ENCODE results near the gene SZT2. TPM values are rescaled to one million over a fixed set of nuclear protein-coding genes. Genes with fewer than 3 reads are reported as not detected.

SZT2 gene
- total RNA-seq, 1 donor from 2014 or later = 11.0 TPM

GRCh38 chr1:43418858-43419257 lies 29.2 kb downstream of the SZT2 start:
- Histone ChIP-seq H3K4me2 (no peak overlapping the region), H3K36me3 (peaks cover 4% of the 10 kb centered on the region), H2AFZ (replicated peaks) (no peak overlapping the region), H3K79me2 (ENCODE audit: low read depth) (no peaks in the 10 kb centered on the region), H4K20me1 (ENCODE audit: low read depth) (no peaks in the 10 kb centered on the region), H3K4me3 (no peak overlapping the region), H3K4me1 (no peaks in the 10 kb centered on the region), H3K27me3 (no peaks in the 10 kb centered on the region), H3F3A (ENCODE audit: low read depth) (no peaks in the 10 kb centered on the region), H3K9me3 (ENCODE audit: low read depth) (no peaks in the 10 kb centered on the region), H3K27ac (no peak overlapping the region), H3K9ac (no peak overlapping the region)
- H3K4me1 Mint-ChIP-seq = no peaks in the 10 kb centered on the region
- no peak for TF ChIP-seq EZH2 (IDR thresholded peaks at IDR 0.05)
- TF ChIP-seq EZH2phosphoT487 (IDR thresholded peaks at IDR 0.05) = no peak
- no peak for TF ChIP-seq CTCF (IDR thresholded peaks at IDR 0.05)
- no peaks in the 10 kb centered on the region for H3K9me3 Mint-ChIP-seq
- H3K36me3 Mint-ChIP-seq = peaks cover 6% of the 10 kb centered on the region
- no peak overlapping the region for H3K27ac Mint-ChIP-seq
- H3K4me3 Mint-ChIP-seq = no peak overlapping the region
- H3K27me3 Mint-ChIP-seq (ENCODE audit: insufficient read depth, low read depth) = peaks cover 3% of the 10 kb centered on the region
- no peak for DNase-seq (ENCODE audit: low spot score)

GRCh38 chr1:43419627-43420425 lies 30.1 kb downstream of the SZT2 start:
- Histone ChIP-seq H3K79me2 (ENCODE audit: low read depth) (no peaks in the 10 kb centered on the region), H4K20me1 (ENCODE audit: low read depth) (no peaks in the 10 kb centered on the region), H3K27ac (no peak overlapping the region), H3K9me3 (ENCODE audit: low read depth) (no peaks in the 10 kb centered on the region), H3K9ac (no peak overlapping the region), H3K4me2 (no peak overlapping the region), H3F3A (ENCODE audit: low read depth) (no peaks in the 10 kb centered on the region), H2AFZ (replicated peaks) (no peak overlapping the region), H3K27me3 (no peaks in the 10 kb centered on the region), H3K36me3 (peaks cover 4% of the 10 kb centered on the region), H3K4me3 (no peak overlapping the region), H3K4me1 (no peaks in the 10 kb centered on the region)
- H3K27me3 Mint-ChIP-seq (ENCODE audit: insufficient read depth, low read depth) = peaks cover 3% of the 10 kb centered on the region
- H3K4me3 Mint-ChIP-seq = no peak overlapping the region
- H3K4me1 Mint-ChIP-seq = no peaks in the 10 kb centered on the region
- no peaks in the 10 kb centered on the region for H3K9me3 Mint-ChIP-seq
- TF ChIP-seq EZH2phosphoT487 (IDR thresholded peaks at IDR 0.05) (no peak), CTCF (IDR thresholded peaks at IDR 0.05) (no peak), EZH2 (IDR thresholded peaks at IDR 0.05) (no peak)
- H3K36me3 Mint-ChIP-seq = peaks cover 6% of the 10 kb centered on the region
- no peak for DNase-seq (ENCODE audit: low spot score)
- H3K27ac Mint-ChIP-seq = no peak overlapping the region

GRCh38 chr1:43420874-43421273 lies 31.2 kb downstream of the SZT2 start:
- no peak overlapping the region for H3K4me3 ChIP-seq
- H3K36me3 ChIP-seq = peaks cover 4% of the 10 kb centered on the region
- H3K27me3 ChIP-seq = no peaks in the 10 kb centered on the region
- no peak overlapping the region for H3K4me2 ChIP-seq
- no peaks in the 10 kb centered on the region for H4K20me1 ChIP-seq (ENCODE audit: low read depth)
- no peak overlapping the region for H3K9ac ChIP-seq
- TF ChIP-seq EZH2 (IDR thresholded peaks at IDR 0.05) (no peak), EZH2phosphoT487 (IDR thresholded peaks at IDR 0.05) (no peak), CTCF (IDR thresholded peaks at IDR 0.05) (no peak)
- peaks cover 6% of the 10 kb centered on the region for H3K36me3 Mint-ChIP-seq
- no peak for DNase-seq (ENCODE audit: low spot score)
- H3K9me3 ChIP-seq (ENCODE audit: low read depth) = no peaks in the 10 kb centered on the region
- no peak overlapping the region for H3K27ac Mint-ChIP-seq
- no peaks in the 10 kb centered on the region for H3F3A ChIP-seq (ENCODE audit: low read depth)
- peaks cover 3% of the 10 kb centered on the region for H3K27me3 Mint-ChIP-seq (ENCODE audit: insufficient read depth, low read depth)
- no peaks in the 10 kb centered on the region for H3K4me1 Mint-ChIP-seq
- no peak overlapping the region for H3K27ac ChIP-seq
- H3K79me2 ChIP-seq (ENCODE audit: low read depth) = no peaks in the 10 kb centered on the region
- no peaks in the 10 kb centered on the region for H3K4me1 ChIP-seq
- H3K4me3 Mint-ChIP-seq = no peak overlapping the region
- no peaks in the 10 kb centered on the region for H3K9me3 Mint-ChIP-seq
- H2AFZ ChIP-seq (replicated peaks) = no peak overlapping the region
